GM19372 (cell line): ENCODE results near the gene TBP.

Experiments
- ATAC-seq: cut with Tn5 transposase; IDR thresholded peaks from one replicate; pipeline ENCODE4 v1.9.1; 2021; ENCODE audit warnings: mild to moderate bottlenecking, low read depth, moderate library complexity; ENCODE audit not compliant: unreplicated experiment

TBP gene

GRCh38 chr6:170533792-170534191 is 20.4 kb upstream of the TBP start:
- ATAC-seq, result no peak

GRCh38 chr6:170535004-170535403 is 19.2 kb upstream of the TBP start:
- no peak for ATAC-seq

GRCh38 chr6:170536671-170537070 is 17.5 kb upstream of the TBP start:
- ATAC-seq, result no peak

GRCh38 chr6:170537329-170537728 is 16.8 kb upstream of the TBP start:
- no peak for ATAC-seq

GRCh38 chr6:170542031-170542719 is 12.0 kb upstream of the TBP start:
- no peak for ATAC-seq

- no peak for ATAC-seq
Measured at GRCh38 chr6:170545405-170545804, 8.8 kb upstream of the TBP start.

GRCh38 chr6:170552765-170553533 is 1.2 kb upstream of the TBP start, which contains the start of gene PSMB1:
Gene PSMB1 (minus strand): TSS chr6:170553307. CDS start chr6:170553242, 65 bp downstream.
- ATAC-seq, result peak; percentile 44

- ATAC-seq, result peak; percentile 29
Measured at GRCh38 chr6:170553534-170554012, 596 bp upstream of the TBP start.

GRCh38 chr6:170554796-170555137 is 598 bp downstream of the TBP start:
- no peak for ATAC-seq

- ATAC-seq, result no peak
Measured at GRCh38 chr6:170555305-170555704, 1.1 kb downstream of the TBP start.

- no peak for ATAC-seq
Measured at GRCh38 chr6:170561555-170561954, 7.4 kb downstream of the TBP start.

- no peak for ATAC-seq
Measured at GRCh38 chr6:170564936-170565530, 10.9 kb downstream of the TBP start.

- ATAC-seq, result no peak
Measured at GRCh38 chr6:170572704-170573466, 18.7 kb downstream of the TBP start.

- no peak for ATAC-seq
Measured at GRCh38 chr6:170575250-170575649, 21.1 kb downstream of the TBP start.

GRCh38 chr6:170578909-170579308 is 24.7 kb downstream of the TBP start:
- ATAC-seq, result no peak

GRCh38 chr6:170583756-170584180 is 29.6 kb downstream of the TBP start:
- ATAC-seq, result no peak

- peak; percentile 98 for ATAC-seq
Measured at GRCh38 chr6:170584181-170584953, 30.2 kb downstream of the TBP start, which contains the start of gene PDCD2. Gene PDCD2 (minus strand): TSS chr6:170584637. CDS start chr6:170584581, 56 bp downstream.

- ATAC-seq, result peak; percentile 31
Measured at GRCh38 chr6:170584954-170585498, 30.9 kb downstream of the TBP start.

GRCh38 chr6:170590725-170591124 is 36.6 kb downstream of the TBP start:
- no peak for ATAC-seq

- no peak for ATAC-seq
Measured at GRCh38 chr6:170596426-170596825, 42.3 kb downstream of the TBP start.
